ENCODE measurements around the gene NFE2L1.
"Not testable (repeated sequence)": the region's sequence is repeated elsewhere in the genome, so short reads cannot be mapped to it uniquely, and the experiment has no call there.

NFE2L1 gene

GRCh38 chr17:48072811-48073210 is 24.7 kb downstream of the NFE2L1 start:
- not testable (repeated sequence) for DNase-seq

GRCh38 chr17:48073566-48074094 is 25.5 kb downstream of the NFE2L1 start:
- not testable (repeated sequence) for DNase-seq

GRCh38 chr17:48074322-48075081 is 26.3 kb downstream of the NFE2L1 start:
- DNase-seq: peak in 1 of 2 experiments; percentile 35

GRCh38 chr17:48077152-48077551 is 29.0 kb downstream of the NFE2L1 start:
- not testable (repeated sequence) for DNase-seq

- no peak for DNase-seq
Observed at GRCh38 chr17:48081858-48082257, 33.7 kb downstream of the NFE2L1 start.

- DNase-seq: no peak
Observed at GRCh38 chr17:48084932-48085331, 36.8 kb downstream of the NFE2L1 start.

GRCh38 chr17:48093341-48094045 is 45.3 kb downstream of the NFE2L1 start:
- DNase-seq: no peak

- DNase-seq: no peak
Observed at GRCh38 chr17:48095611-48096010, 47.5 kb downstream of the NFE2L1 start.

- DNase-seq: no peak
Observed at GRCh38 chr17:48100160-48100559, 52.0 kb downstream of the NFE2L1 start.

GRCh38 chr17:48100591-48101011 is 52.4 kb downstream of the NFE2L1 start:
- DNase-seq: peak; percentile 12 to 72

GRCh38 chr17:48101012-48101720 is 53.0 kb downstream of the NFE2L1 start, which contains the start of gene CBX1:
Gene CBX1, minus strand, starts transcription at chr17:48101478. Its CDS starts 24,474 bp downstream, at chr17:48077004.
- DNase-seq: peak; percentile 82 to 95

GRCh38 chr17:48102043-48102750 is 54.0 kb downstream of the NFE2L1 start:
- DNase-seq: no peak

GRCh38 chr17:48102798-48103715 is 54.9 kb downstream of the NFE2L1 start:
- no peak for DNase-seq

GRCh38 chr17:48104440-48104839 is 56.3 kb downstream of the NFE2L1 start:
- no peak for DNase-seq

GRCh38 chr17:48106802-48107136 is 58.6 kb downstream of the NFE2L1 start:
- no peak for DNase-seq

- peak; percentile 76 to 84 for DNase-seq
Observed at GRCh38 chr17:48107137-48108055, 59.2 kb downstream of the NFE2L1 start, which contains the start of gene SNX11. Gene SNX11, plus strand, starts transcription at chr17:48107766. Its CDS starts 4,278 bp downstream, at chr17:48112044.

- DNase-seq: no peak
Observed at GRCh38 chr17:48110761-48111160, 62.6 kb downstream of the NFE2L1 start.

Data from SW 1271 (cell line).